Right atrium auricular region (tissue), 2 donors: ENCODE measurements around the gene SMAD6. TPM values are rescaled to one million over a fixed set of nuclear protein-coding genes. Genes with fewer than 3 reads are reported as not detected.

Source experiments
- DNase-seq: peaks from one replicate; pipeline ENCODE4 v3.0.0-alpha.2; 2019; ENCODE audit warnings: low spot score
- H3K27ac ChIP-seq, 2 donors: fragments of 200-600 bp; sonication (generic); 1 replicate in 1 of 2; 2 replicates in 1 of 2; pipeline ENCODE4 v1.5.1; 2016 to 2019
- H3K27me3 ChIP-seq, 2 donors: fragments of 200-600 bp; sonication (generic); one replicate each; pipeline versions ENCODE4 v1.5.1 to v1.6.0; 2017 to 2019
- H3K36me3 ChIP-seq: fragments of 200-600 bp; sonication (generic); one replicate; pipeline ENCODE4 v1.5.1; 2016
- H3K4me1 ChIP-seq, 2 donors: fragments of 200-600 bp; sonication (generic); one replicate each; pipeline versions ENCODE4 v1.5.1 to v1.6.0; 2017 to 2019
- H3K4me3 ChIP-seq, 2 donors: fragments of 200-600 bp; sonication (generic); 1 replicate in 1 of 2; 2 replicates in 1 of 2; pipeline ENCODE4 v1.5.1; 2017 to 2019; ENCODE audit warnings: mild to moderate bottlenecking in 1 of 2, moderate library complexity in 1 of 2
- H3K9me3 ChIP-seq, 2 donors: fragments of 200-600 bp; sonication (generic); one replicate each; pipeline ENCODE4 v1.5.1; 2019
- CTCF ChIP-seq, 2 donors: fragments of 200-600 bp; sonication (generic); IDR thresholded peaks; one replicate each; pipeline ENCODE4 v1.5.1; 2019; ENCODE audit warnings: antibody characterized with exemption in 2 of 2
- total RNA-seq, 2 donors: library from RNA; depleted of rRNA; stranded (reverse); fragments of >200 nt; gene quantifications; one replicate each; pipeline ENCODE4 v1.1.0, GENCODE V29; 2016

Gene SMAD6
- total RNA-seq, 2 donors from 2014 or later: 20.8 to 104 TPM

DNA sequence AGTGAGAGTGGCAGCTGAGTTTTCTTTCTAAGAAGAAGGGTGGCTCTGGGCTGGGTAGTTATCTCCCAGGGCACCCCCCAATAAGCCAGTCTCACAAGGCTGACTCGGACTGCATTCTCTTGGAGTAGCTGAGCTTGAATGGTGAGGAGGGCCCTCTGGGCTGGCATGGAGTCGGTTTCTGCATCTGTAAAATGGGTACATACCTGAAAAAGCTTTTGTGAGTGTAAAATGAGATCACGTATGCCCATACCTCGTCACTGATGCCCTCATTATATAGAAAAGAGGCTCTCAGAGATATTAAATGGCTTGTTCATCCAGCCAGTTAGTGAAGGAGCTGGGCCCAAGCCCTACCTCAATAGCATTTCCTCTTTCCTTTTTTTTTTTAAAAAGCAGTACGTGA lies 41.2 kb downstream of the SMAD6 start:
- Histone ChIP-seq H3K36me3 (no peaks in the 10 kb centered on the region), H3K27me3 (no peaks in the 10 kb centered on the region), H3K9me3 (no peaks in the 10 kb centered on the region), H3K4me3 (no peak overlapping the region), H3K4me1 (peaks cover 0 to 62% of the 10 kb centered on the region in 2 donors), H3K27ac (no peak overlapping the region)
- DNase-seq: no peak
- no peak for TF ChIP-seq CTCF (IDR thresholded peaks at IDR 0.05)

- no peaks in the 10 kb centered on the region for H3K36me3 ChIP-seq
- H3K4me3 ChIP-seq: no peak overlapping the region
- H3K9me3 ChIP-seq: no peaks in the 10 kb centered on the region
- DNase-seq: no peak
- H3K27ac ChIP-seq: peak overlapping the region; percentile 15 to 47
- TF ChIP-seq CTCF (IDR thresholded peaks at IDR 0.05): no peak
- H3K4me1 ChIP-seq: peaks cover 0 to 69% of the 10 kb centered on the region in 2 donors
- H3K27me3 ChIP-seq: no peaks in the 10 kb centered on the region
Measured at GRCh38 chr15:66743703-66744536, 41.9 kb downstream of the SMAD6 start.

DNA sequence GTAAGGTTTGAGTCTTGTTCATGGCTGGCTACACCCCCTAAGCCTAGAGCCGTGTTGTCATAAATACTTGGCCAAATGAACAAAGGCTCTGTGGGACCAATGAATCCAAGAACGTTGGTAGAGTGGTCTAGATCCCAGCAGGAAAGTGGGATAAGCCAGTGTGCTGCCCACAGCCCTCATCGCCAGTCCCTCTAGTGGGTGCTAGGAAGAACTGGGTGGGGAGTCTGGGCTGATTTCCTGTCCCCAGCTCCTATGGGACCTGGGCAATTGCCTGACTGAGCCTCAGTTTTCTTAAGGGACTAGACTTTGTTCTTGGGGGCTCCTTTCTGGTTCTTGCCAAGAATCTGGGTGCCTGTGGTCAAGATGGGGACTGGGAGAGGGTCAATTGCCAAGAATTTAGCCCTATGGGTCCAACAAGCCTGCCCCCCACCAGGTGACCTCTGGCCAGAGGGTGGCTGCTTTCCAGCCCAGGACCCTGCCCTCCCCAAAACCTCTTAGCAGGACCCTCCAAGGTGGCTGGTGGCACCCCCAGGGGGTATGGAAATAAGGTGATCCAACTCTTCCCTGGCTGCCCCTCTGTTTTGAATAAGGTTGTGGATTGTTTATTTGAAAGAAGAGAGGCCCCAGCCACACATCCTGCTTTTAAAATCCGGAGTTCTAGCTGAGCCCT lies 42.7 kb downstream of the SMAD6 start:
- Histone ChIP-seq H3K27me3 (no peaks in the 10 kb centered on the region), H3K27ac (peak overlapping the region; percentile 40 to 47), H3K36me3 (no peaks in the 10 kb centered on the region), H3K4me1 (peaks cover 0 to 72% of the 10 kb centered on the region in 2 donors), H3K4me3 (no peak overlapping the region), H3K9me3 (no peaks in the 10 kb centered on the region)
- no peak for TF ChIP-seq CTCF (IDR thresholded peaks at IDR 0.05)
- no peak for DNase-seq

GRCh38 chr15:66745530-66746230 lies 43.6 kb downstream of the SMAD6 start:
- no peak for DNase-seq
- peak overlapping the region in 1 of 2 donors; percentile 40 for H3K27ac ChIP-seq
- H3K4me3 ChIP-seq: no peak overlapping the region
- peaks cover 0 to 72% of the 10 kb centered on the region in 2 donors for H3K4me1 ChIP-seq
- no peaks in the 10 kb centered on the region for H3K36me3 ChIP-seq
- H3K9me3 ChIP-seq: no peaks in the 10 kb centered on the region
- H3K27me3 ChIP-seq: no peaks in the 10 kb centered on the region
- TF ChIP-seq CTCF (IDR thresholded peaks at IDR 0.05): no peak

GRCh38 chr15:66746231-66746605 lies 44.2 kb downstream of the SMAD6 start:
- Histone ChIP-seq H3K4me3 (no peak overlapping the region), H3K4me1 (peaks cover 0 to 73% of the 10 kb centered on the region in 2 donors), H3K27ac (peak overlapping the region; percentile 2 to 40), H3K27me3 (no peaks in the 10 kb centered on the region), H3K9me3 (no peaks in the 10 kb centered on the region), H3K36me3 (no peaks in the 10 kb centered on the region)
- DNase-seq: no peak
- no peak for TF ChIP-seq CTCF (IDR thresholded peaks at IDR 0.05)
